ENCODE measurements around the gene TMEM63B. TPM values are rescaled to one million over a fixed set of nuclear protein-coding genes. Genes with fewer than 3 reads are reported as not detected.

The TMEM63B gene
- total and polyA plus RNA-seq, 9 of the 15 experiments (the other 6 are each of a cell fraction or from before 2014, with no cell fraction given): 0.14 to 39.4 (median 14.4) TPM

DNA sequence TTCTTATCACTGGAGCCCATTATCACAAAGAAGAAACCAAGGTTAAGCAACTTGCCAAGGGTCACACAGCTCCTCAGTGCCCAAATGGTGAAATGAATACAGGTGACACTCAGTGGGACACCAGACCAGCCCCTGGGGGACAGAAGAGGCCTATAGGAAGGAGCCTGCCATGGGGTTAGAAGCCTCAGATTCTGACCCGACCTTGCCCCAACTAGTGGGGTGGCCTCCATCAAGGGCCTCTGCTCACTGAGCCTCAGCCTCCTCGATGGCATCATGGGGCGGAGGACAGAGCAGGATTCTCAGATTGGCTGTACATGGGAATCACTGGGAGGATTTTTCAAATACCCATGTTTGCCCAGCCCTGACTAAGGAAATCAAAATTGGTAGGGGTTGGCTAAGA is 47.7 kb upstream of the TMEM63B start (continued):
- TF ChIP-seq, protein P1, sequence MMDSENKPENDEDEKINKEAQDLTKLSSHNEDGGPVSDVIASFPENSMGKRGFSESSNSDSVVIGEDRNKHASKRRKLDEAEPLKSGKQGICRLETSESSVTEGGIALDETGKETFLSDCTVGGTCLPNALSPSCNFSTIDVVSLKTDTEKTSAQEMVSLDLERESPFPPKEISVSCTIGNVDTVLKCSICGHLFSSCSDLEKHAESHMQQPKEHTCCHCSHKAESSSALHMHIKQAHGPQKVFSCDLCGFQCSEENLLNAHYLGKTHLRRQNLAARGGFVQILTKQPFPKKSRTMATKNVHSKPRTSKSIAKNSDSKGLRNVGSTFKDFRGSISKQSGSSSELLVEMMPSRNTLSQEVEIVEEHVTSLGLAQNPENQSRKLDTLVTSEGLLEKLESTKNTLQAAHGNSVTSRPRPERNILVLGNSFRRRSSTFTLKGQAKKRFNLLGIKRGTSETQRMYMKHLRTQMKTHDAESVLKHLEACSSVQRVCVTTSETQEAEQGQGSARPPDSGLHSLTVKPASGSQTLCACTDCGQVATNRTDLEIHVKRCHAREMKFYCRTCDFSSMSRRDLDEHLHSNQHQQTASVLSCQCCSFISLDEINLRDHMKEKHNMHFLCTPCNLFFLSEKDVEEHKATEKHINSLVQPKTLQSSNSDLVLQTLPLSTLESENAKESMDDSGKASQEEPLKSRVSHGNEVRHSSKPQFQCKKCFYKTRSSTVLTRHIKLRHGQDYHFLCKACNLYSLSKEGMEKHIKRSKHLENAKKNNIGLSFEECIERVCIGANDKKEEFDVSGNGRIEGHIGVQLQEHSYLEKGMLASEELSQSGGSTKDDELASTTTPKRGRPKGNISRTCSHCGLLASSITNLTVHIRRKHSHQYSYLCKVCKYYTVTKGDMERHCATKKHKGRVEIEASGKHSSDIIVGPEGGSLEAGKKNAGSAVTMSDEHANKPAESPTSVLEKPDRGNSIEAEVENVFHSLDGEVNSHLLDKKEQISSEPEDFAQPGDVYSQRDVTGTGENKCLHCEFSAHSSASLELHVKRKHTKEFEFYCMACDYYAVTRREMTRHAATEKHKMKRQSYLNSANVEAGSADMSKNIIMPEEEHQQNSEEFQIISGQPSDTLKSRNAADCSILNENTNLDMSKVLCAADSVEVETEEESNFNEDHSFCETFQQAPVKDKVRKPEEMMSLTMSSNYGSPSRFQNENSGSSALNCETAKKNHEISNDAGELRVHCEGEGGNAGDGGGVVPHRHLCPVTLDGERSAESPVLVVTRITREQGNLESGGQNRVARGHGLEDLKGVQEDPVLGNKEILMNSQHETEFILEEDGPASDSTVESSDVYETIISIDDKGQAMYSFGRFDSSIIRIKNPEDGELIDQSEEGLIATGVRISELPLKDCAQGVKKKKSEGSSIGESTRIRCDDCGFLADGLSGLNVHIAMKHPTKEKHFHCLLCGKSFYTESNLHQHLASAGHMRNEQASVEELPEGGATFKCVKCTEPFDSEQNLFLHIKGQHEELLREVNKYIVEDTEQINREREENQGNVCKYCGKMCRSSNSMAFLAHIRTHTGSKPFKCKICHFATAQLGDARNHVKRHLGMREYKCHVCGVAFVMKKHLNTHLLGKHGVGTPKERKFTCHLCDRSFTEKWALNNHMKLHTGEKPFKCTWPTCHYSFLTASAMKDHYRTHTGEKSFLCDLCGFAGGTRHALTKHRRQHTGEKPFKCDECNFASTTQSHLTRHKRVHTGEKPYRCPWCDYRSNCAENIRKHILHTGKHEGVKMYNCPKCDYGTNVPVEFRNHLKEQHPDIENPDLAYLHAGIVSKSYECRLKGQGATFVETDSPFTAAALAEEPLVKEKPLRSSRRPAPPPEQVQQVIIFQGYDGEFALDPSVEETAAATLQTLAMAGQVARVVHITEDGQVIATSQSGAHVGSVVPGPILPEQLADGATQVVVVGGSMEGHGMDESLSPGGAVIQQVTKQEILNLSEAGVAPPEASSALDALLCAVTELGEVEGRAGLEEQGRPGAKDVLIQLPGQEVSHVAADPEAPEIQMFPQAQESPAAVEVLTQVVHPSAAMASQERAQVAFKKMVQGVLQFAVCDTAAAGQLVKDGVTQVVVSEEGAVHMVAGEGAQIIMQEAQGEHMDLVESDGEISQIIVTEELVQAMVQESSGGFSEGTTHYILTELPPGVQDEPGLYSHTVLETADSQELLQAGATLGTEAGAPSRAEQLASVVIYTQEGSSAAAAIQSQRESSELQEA (IDR thresholded peaks at IDR 0.05; ENCODE audit: low read depth): no peak
